Spleen (tissue), 11 donors: Measurements from ENCODE around the gene DFFA. TPM values are rescaled to one million over a fixed set of nuclear protein-coding genes. Genes with fewer than 3 reads are reported as not detected.

ENCODE experiments used
- DNase-seq: peaks from one replicate; pipeline ENCODE4 v3.0.0-alpha.2; 2020
- H3K27ac ChIP-seq, 8 donors: fragments of 200-600 bp; sonication (generic) in 7 of 8; 1 replicate in 4 of 8; 2 replicates in 4 of 8; pipeline versions ENCODE4 v1.5.0 to v1.8.0; 2016 to 2021; ENCODE audit warnings: inconsistent platforms in 4 of 8, mild to moderate bottlenecking in 4 of 8, moderate library complexity in 1 of 8
- H3K27me3 ChIP-seq, 7 donors: fragments of 200-600 bp; sonication (generic) in 6 of 7; replicated peaks in 1 of 7; 1 replicate in 4 of 7; 2 replicates in 3 of 7; pipeline versions ENCODE4 v1.5.0 to v1.8.0; 2016 to 2021; ENCODE audit warnings: inconsistent platforms in 3 of 7, mild to moderate bottlenecking in 1 of 7
- H3K36me3 ChIP-seq, 6 donors: fragments of 200-600 bp; sonication (generic) in 5 of 6; 1 replicate in 4 of 6; 2 replicates in 2 of 6; pipeline versions ENCODE4 v1.5.0 to v1.8.0; 2016 to 2021; ENCODE audit warnings: inconsistent platforms in 2 of 6
- H3K4me1 ChIP-seq, 6 donors: fragments of 200-600 bp; sonication (generic) in 5 of 6; 1 replicate in 3 of 6; 2 replicates in 3 of 6; pipeline versions ENCODE4 v1.5.0 to v1.8.0; 2016 to 2021; ENCODE audit warnings: inconsistent platforms in 3 of 6
- H3K4me3 ChIP-seq, 8 donors: fragments of 200-600 bp; sonication (generic) in 7 of 8; 1 replicate in 4 of 8; 2 replicates in 4 of 8; pipeline versions ENCODE4 v1.5.0 to v1.8.0; 2016 to 2021; ENCODE audit warnings: inconsistent platforms in 4 of 8, mild to moderate bottlenecking in 4 of 8, moderate library complexity in 2 of 8
- H3K9me3 ChIP-seq, 8 donors: fragments of 200-600 bp; sonication (generic) in 7 of 8; 1 replicate in 4 of 8; 2 replicates in 4 of 8; pipeline versions ENCODE4 v1.5.0 to v1.8.0; 2016 to 2021; ENCODE audit warnings: inconsistent platforms in 4 of 8
- POLR2A ChIP-seq, 3 donors: fragments of 450-650 bp; IDR thresholded peaks; one replicate each; pipeline ENCODE4 v1.5.1; 2017; ENCODE audit warnings: antibody characterized with exemption in 3 of 3, mild to moderate bottlenecking in 1 of 3
- POLR2AphosphoS5 ChIP-seq, 3 donors: sonication (generic); formaldehyde crosslinking; IDR thresholded peaks; one replicate each; pipeline ENCODE4 v1.5.1; 2017; ENCODE audit warnings: antibody characterized with exemption in 3 of 3
- WGBS, 5 donors: extraction: QIAGEN DNeasy Blood & Tissue Kit in 3 of 5; methylation state at CpG; one replicate each; pipeline versions ENCODE4 v1.1.5 to v1.1.7; 2013 to 2018; 5-methylcytosine and 5-hydroxymethylcytosine counted together
- intact Hi-C: fragments of 100-400 bp; cut with DNase I; formaldehyde crosslinking; loops from one replicate; pipeline ENCODE4 v1.15.0; 2023; ENCODE audit warnings: low total_unique reads
- polyA plus RNA-seq, 3 donors: library from polyadenylated mRNA; stranded (reverse); fragments of 200-250 nt; gene quantifications; one replicate each; pipeline ENCODE4 v1.2.1, GENCODE V29; 2013
- total RNA-seq, 7 donors: library from RNA; depleted of rRNA in 3 of 7; stranded (reverse); fragments of >200 nt in 3 of 7; fragmentation: NEBNext Ultra II Directional in 4 of 7; extraction: Animal tissue kit (Norgen Biotek cat#: 25700) in 4 of 7; gene quantifications; one replicate each; pipeline versions ENCODE4 v1.1.0 to v1.2.1, GENCODE V29; 2016 to 2021
- TF ChIP-seq, protein P1 (sequence below), 11 experiments: fragments of 200-600 bp in 7 of 11; fragments of 450-650 bp in 4 of 11; sonication (generic) in 4 of 11; IDR thresholded peaks in 8 of 11; conservative IDR thresholded peaks in 3 of 11; 1 replicate in 7 of 11; 2 replicates in 4 of 11; pipeline versions ENCODE4 v1.4.0 to v1.8.0; 2016 to 2021; ENCODE audit warnings: antibody characterized with exemption in 11 of 11, inconsistent platforms in 4 of 11, mild to moderate bottlenecking in 1 of 11
- donor health status: healthy with polysubstance abuse.
- donor health status: DM: no; HTN: no; CAD: no; lungs with moderate emphysema.
- donor health status: DM: no; HTN: no; CAD: no.
- donor health status: Bipolar disorder and iron deficiency.
- donor health status: healthy.
- donor health status: DM: no; HTN: no; CAD: no.
- donor health status: DM: yes; HTN: yes; CAD: no.

Gene DFFA
- total and polyA plus RNA-seq, 10 donors, result 7.2 to 30.1 (median 21.4) TPM

DNA sequence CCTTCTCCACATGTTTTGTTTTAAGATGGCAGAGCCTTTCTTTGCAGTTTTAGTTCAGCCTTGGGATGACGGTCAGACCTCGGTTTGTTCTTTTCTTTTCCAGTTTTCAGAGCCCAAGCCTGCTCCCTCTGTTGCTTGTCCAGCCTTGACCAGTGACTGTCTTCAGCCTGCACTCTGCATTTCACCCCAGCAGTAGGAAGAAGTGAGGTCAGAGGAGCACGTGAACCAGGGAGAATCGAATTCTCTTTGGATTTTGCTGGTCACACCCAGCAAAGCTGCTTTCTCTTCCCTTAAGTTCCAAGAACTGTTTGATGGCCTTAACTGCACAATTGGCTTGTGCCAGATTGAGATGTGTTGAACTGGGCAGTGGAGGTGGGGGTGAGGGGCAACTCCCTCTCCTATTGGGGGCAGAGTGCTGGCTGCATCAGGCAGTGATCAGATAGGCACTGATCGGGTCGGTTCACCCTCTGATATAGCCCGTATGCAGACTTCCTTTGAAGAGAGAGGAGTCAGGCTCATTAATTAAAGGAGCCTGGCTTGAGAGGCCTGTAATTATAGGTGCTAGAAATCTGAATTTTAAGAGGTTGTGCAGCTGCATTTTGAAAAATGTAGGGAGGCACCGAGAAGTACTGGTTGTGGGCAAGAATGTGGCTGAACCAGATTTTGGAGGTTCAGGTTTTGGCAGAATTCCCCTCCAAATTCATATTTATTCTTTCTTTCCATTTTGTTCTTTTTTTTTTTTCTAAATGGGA is 44.8 kb upstream of the DFFA start:
- Histone ChIP-seq H3K36me3 (peaks cover 0 to 10% (median 2%) of the 10 kb centered on the region in 6 donors), H3K9me3 (no peaks in the 10 kb centered on the region), H3K27ac (no peak overlapping the region), H3K4me3 (no peak overlapping the region), H3K4me1 (peaks cover 0 to 63% (median 40%) of the 10 kb centered on the region in 6 donors), H3K27me3 (no peaks in the 10 kb centered on the region)
- TF ChIP-seq, protein P1, sequence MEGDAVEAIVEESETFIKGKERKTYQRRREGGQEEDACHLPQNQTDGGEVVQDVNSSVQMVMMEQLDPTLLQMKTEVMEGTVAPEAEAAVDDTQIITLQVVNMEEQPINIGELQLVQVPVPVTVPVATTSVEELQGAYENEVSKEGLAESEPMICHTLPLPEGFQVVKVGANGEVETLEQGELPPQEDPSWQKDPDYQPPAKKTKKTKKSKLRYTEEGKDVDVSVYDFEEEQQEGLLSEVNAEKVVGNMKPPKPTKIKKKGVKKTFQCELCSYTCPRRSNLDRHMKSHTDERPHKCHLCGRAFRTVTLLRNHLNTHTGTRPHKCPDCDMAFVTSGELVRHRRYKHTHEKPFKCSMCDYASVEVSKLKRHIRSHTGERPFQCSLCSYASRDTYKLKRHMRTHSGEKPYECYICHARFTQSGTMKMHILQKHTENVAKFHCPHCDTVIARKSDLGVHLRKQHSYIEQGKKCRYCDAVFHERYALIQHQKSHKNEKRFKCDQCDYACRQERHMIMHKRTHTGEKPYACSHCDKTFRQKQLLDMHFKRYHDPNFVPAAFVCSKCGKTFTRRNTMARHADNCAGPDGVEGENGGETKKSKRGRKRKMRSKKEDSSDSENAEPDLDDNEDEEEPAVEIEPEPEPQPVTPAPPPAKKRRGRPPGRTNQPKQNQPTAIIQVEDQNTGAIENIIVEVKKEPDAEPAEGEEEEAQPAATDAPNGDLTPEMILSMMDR (IDR thresholded peaks at IDR 0.05 in 8 of 11, conservative IDR thresholded peaks at IDR 0.05 in 3 of 11), result no peak
- TF ChIP-seq POLR2A (IDR thresholded peaks at IDR 0.05), result no peak
- TF ChIP-seq POLR2AphosphoS5 (IDR thresholded peaks at IDR 0.05), result no peak
- no peak for DNase-seq
- 76 to 89% (median 80%) methylated on average over 8 of the region's 8 CpGs for WGBS, 5 donors
- intact Hi-C loops, result no loop called here

DNA sequence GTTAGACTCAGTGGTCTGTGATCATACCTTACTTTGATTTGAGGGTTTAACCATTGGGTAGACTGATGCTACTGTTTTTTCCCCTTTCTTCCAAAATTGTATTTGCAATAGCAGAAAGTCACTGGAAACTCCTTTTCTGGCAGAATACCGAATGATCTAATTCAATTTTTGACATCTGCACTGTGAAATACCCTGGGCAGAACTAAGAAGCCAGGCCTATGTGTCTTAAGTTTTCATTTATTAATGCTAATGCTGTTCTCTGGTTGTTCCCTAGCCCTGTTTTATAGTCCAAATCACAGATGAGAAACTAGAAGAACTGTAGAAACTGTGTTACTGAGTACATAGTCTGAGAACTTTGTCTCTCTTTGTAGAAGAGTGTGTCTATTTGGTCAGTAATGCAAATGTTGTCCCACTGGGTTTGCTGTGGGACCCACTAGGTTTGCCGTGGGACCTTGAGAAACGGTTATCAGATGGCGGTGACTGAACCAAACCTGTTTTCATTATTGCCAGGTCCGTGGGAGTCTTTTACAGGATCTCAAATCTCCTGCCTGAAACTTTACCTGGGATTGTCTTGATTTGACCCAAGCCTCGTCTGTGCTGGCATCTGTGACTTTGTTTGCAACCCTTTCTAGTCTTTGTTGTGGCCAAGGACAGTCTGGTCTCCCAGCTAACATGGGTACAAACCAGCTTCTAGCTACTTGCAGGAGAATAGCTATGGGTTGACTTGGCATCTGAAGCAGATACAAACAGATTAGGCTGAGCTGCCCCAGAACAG is 43.8 kb upstream of the DFFA start:
- no peak for DNase-seq
- H3K4me1 ChIP-seq, result peaks cover 2 to 68% (median 48%) of the 10 kb centered on the region in 6 donors
- peak overlapping the region in 1 of 8 donors; percentile 18 for H3K27ac ChIP-seq
- TF ChIP-seq POLR2A (IDR thresholded peaks at IDR 0.05) (no peak), POLR2AphosphoS5 (IDR thresholded peaks at IDR 0.05) (no peak)
- TF ChIP-seq, protein P1 (IDR thresholded peaks at IDR 0.05 in 8 of 11, conservative IDR thresholded peaks at IDR 0.05 in 3 of 11), result no peak
- H3K4me3 ChIP-seq, result no peak overlapping the region
- H3K36me3 ChIP-seq, result peaks cover 0 to 15% (median 2%) of the 10 kb centered on the region in 6 donors
- WGBS, 5 donors, result 86 to 92% (median 87%) methylated on average over 6 of the region's 6 CpGs
- no peaks in the 10 kb centered on the region for H3K27me3 ChIP-seq
- intact Hi-C loops, result no loop called here
- no peaks in the 10 kb centered on the region for H3K9me3 ChIP-seq

DNA sequence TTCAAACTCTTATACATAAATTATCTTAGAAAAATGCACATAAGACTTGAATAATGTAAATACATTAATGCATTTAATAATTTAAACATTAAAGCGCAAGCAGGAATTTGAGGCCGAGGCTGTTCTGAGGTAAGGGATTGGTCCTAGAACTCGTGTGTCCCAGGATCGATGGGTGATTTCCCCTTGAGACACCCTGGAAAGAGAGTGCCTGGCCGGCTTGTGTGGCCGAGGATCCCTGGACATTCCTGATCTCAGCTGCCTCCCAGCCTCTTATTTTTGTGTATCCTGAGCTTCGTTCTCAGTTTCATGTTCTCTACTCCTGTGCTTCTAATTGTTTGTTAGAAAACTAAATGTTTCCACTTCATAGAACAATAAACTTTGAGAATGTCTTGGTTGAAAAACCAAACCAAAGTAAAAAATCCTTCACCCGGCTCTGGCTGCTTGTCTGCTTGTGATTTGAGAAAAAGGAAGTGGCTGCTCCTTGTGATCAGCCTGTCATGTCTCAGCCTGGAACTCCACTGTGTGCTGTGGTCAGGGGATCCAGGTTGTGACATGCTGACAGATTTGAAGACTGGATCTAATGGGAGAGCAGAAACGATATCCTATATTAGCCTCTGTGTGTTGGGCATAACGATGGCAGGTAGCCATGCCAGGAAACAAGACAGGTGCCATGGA is 43.1 kb upstream of the DFFA start:
- intact Hi-C loops, result no loop called here
- TF ChIP-seq, protein P1 (IDR thresholded peaks at IDR 0.05 in 8 of 11, conservative IDR thresholded peaks at IDR 0.05 in 3 of 11), result no peak
- TF ChIP-seq POLR2AphosphoS5 (IDR thresholded peaks at IDR 0.05) (no peak), POLR2A (IDR thresholded peaks at IDR 0.05) (no peak)

More for the DNA sequence above, 43.1 kb upstream of the DFFA start:
- Histone ChIP-seq H3K4me3 (no peak overlapping the region), H3K27me3 (no peaks in the 10 kb centered on the region), H3K9me3 (no peaks in the 10 kb centered on the region), H3K27ac (peak overlapping the region in 1 of 8 donors; percentile 18), H3K4me1 (peaks cover 9 to 75% (median 55%) of the 10 kb centered on the region in 6 donors), H3K36me3 (peaks cover 0 to 15% (median under 1%) of the 10 kb centered on the region in 6 donors)
- DNase-seq, result no peak
- WGBS, 5 donors, result 65 to 69% (median 68%) methylated on average over 10 of the region's 10 CpGs
